ENCODE results near the gene LTBP1. TPM values are rescaled to one million over a fixed set of nuclear protein-coding genes. Genes with fewer than 3 reads are reported as not detected.

Gene LTBP1
- total and polyA plus RNA-seq, 2 donors (not counting 1 experiment from before 2014, with no cell fraction given): 0.69 TPM; not detected in 1

DNA sequence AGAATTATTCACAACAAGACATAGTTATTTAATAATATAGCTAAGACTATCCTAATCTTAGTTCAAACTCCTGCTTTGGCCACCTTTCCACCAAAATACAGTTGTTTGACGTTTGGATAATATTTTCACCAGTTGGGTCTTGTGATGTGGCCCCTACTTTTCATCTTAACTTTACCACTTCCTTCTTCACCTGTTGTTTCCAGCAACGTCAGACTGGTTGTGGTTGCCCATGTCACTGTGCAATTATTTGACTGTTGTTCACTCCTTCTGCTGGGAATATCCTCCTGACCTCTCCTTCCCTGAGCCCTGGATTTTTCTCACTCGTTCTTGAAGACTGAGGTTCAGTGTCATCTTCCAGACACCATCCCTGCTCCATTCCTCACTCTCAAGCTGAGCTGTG lies 397.5 kb downstream of the LTBP1 start:
- no peak for ATAC-seq (ENCODE audit: low read depth)
- POLR2A ChIA-PET: no interaction called here

DNA sequence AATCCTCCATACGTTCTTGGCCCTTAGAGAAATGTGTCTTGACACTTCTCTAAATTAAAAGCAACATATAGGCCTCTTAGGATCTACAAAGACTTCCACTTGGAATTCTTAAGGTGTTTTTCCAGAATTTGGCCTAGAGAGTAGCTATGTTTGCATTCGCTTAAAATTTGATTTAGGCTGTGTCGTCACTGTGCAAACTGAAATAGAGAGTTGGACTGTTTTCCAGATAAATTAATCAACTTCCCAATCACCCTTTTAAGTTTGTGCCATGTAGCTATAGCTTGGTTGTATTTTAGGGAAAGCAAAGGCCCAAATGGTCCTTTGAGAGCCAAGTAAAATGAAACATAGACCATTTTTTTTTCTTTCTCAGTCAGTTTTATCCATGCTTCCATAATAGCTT lies 401.1 kb downstream of the LTBP1 start:
- POLR2A ChIA-PET: no interaction called here
- no peak overlapping the region for H3K4me3 Mint-ChIP-seq
- no peak overlapping the region for H3K9ac ChIP-seq (ENCODE audit: low read length)
- H3K4me1 ChIP-seq (ENCODE audit: control insufficient read depth in 2 of 2, insufficient read depth in 2 of 2, low read length in 2 of 2): no peaks in the 10 kb centered on the region
- H3K4me2 ChIP-seq (replicated peaks; ENCODE audit: low read depth, low read length, poor library complexity, severe bottlenecking): no peak overlapping the region
- no peaks in the 10 kb centered on the region for H3K9me3 Mint-ChIP-seq (ENCODE audit: insufficient read depth)
- DNase-seq (no peak), ATAC-seq (ENCODE audit: low read depth) (no peak)
- no peak overlapping the region for H3K27ac Mint-ChIP-seq
- no peak overlapping the region for H2AFZ ChIP-seq (ENCODE audit: insufficient read depth, low read depth, low read length, poor library complexity, severe bottlenecking)
- CTCF ChIA-PET: no interaction called here
- TF ChIP-seq, protein P1, sequence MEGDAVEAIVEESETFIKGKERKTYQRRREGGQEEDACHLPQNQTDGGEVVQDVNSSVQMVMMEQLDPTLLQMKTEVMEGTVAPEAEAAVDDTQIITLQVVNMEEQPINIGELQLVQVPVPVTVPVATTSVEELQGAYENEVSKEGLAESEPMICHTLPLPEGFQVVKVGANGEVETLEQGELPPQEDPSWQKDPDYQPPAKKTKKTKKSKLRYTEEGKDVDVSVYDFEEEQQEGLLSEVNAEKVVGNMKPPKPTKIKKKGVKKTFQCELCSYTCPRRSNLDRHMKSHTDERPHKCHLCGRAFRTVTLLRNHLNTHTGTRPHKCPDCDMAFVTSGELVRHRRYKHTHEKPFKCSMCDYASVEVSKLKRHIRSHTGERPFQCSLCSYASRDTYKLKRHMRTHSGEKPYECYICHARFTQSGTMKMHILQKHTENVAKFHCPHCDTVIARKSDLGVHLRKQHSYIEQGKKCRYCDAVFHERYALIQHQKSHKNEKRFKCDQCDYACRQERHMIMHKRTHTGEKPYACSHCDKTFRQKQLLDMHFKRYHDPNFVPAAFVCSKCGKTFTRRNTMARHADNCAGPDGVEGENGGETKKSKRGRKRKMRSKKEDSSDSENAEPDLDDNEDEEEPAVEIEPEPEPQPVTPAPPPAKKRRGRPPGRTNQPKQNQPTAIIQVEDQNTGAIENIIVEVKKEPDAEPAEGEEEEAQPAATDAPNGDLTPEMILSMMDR (IDR thresholded peaks at IDR 0.05): no peak
- TF ChIP-seq EZH2 (IDR thresholded peaks at IDR 0.05; ENCODE audit: borderline replicate concordance, insufficient read depth, low read depth, low read length, poor library complexity, severe bottlenecking): no peak
- no peak overlapping the region for H3K4me3 ChIP-seq (ENCODE audit: control extremely low read depth in 1 of 5, extremely low read depth in 1 of 5, insufficient read depth in 1 of 5, low read depth in 2 of 5, low read length in 4 of 5)
- no peaks in the 10 kb centered on the region for H4K20me1 ChIP-seq (ENCODE audit: control insufficient read depth, insufficient read depth, low read length, poor library complexity, severe bottlenecking)
- H3K27ac ChIP-seq (ENCODE audit: low read length in 2 of 2): no peak overlapping the region
- no peaks in the 10 kb centered on the region for H3K36me3 ChIP-seq (replicated peaks in 1 of 2; ENCODE audit: control extremely low read depth in 1 of 2, control insufficient read depth in 1 of 2, extremely low read depth in 1 of 2, insufficient read depth in 2 of 2, low read length in 1 of 2)
- peaks cover 3% of the 10 kb centered on the region for H3K4me1 Mint-ChIP-seq
- H3K9me3 ChIP-seq (ENCODE audit: control extremely low read depth in 1 of 3, control insufficient read depth in 2 of 3, insufficient read depth in 1 of 3, low read length in 2 of 3): no peaks in the 10 kb centered on the region
- no CpG with 5 or more reads among the region's 3 CpGs for WGBS (ENCODE audit: insufficient coverage)
- no peaks in the 10 kb centered on the region for H3K27me3 ChIP-seq (replicated peaks in 1 of 4; ENCODE audit: control extremely low read depth in 1 of 4, control insufficient read depth in 3 of 4, insufficient read depth in 4 of 4, low read length in 3 of 4)
- intact Hi-C loops (cut with micrococcal nuclease): no loop called here
- H3K27me3 Mint-ChIP-seq: no peaks in the 10 kb centered on the region
- H3K79me2 ChIP-seq (ENCODE audit: control insufficient read depth, insufficient read depth, low read length): no peaks in the 10 kb centered on the region

More for the DNA sequence above, 397.5 kb downstream of the LTBP1 start:
- Histone ChIP-seq H2AFZ (ENCODE audit: insufficient read depth, low read depth, low read length, poor library complexity, severe bottlenecking) (no peak overlapping the region), H3K9ac (ENCODE audit: low read length) (no peak overlapping the region), H4K20me1 (ENCODE audit: control insufficient read depth, insufficient read depth, low read length, poor library complexity, severe bottlenecking) (no peaks in the 10 kb centered on the region), H3K9me3 (ENCODE audit: control extremely low read depth in 1 of 3, control insufficient read depth in 2 of 3, insufficient read depth in 1 of 3, low read length in 2 of 3) (no peaks in the 10 kb centered on the region), H3K4me3 (ENCODE audit: control extremely low read depth in 1 of 5, extremely low read depth in 1 of 5, insufficient read depth in 1 of 5, low read depth in 2 of 5, low read length in 4 of 5) (no peak overlapping the region), H3K27ac (ENCODE audit: low read length in 2 of 2) (no peak overlapping the region), H3K36me3 (replicated peaks in 1 of 2; ENCODE audit: control extremely low read depth in 1 of 2, control insufficient read depth in 1 of 2, extremely low read depth in 1 of 2, insufficient read depth in 2 of 2, low read length in 1 of 2) (no peaks in the 10 kb centered on the region), H3K4me2 (replicated peaks; ENCODE audit: low read depth, low read length, poor library complexity, severe bottlenecking) (no peak overlapping the region), H3K4me1 (ENCODE audit: control insufficient read depth in 2 of 2, insufficient read depth in 2 of 2, low read length in 2 of 2) (no peaks in the 10 kb centered on the region), H3K79me2 (ENCODE audit: control insufficient read depth, insufficient read depth, low read length) (no peaks in the 10 kb centered on the region), H3K27me3 (replicated peaks in 1 of 4; ENCODE audit: control extremely low read depth in 1 of 4, control insufficient read depth in 3 of 4, insufficient read depth in 4 of 4, low read length in 3 of 4) (no peaks in the 10 kb centered on the region)
- TF ChIP-seq EZH2 (IDR thresholded peaks at IDR 0.05; ENCODE audit: borderline replicate concordance, insufficient read depth, low read depth, low read length, poor library complexity, severe bottlenecking): no peak
- TF ChIP-seq, protein P1 (IDR thresholded peaks at IDR 0.05): no peak
- H3K27me3 Mint-ChIP-seq: peaks cover 6% of the 10 kb centered on the region
- H3K27ac Mint-ChIP-seq: no peak overlapping the region
- H3K4me3 Mint-ChIP-seq: no peak overlapping the region
- peaks cover 3% of the 10 kb centered on the region for H3K4me1 Mint-ChIP-seq
- H3K9me3 Mint-ChIP-seq (ENCODE audit: insufficient read depth): no peaks in the 10 kb centered on the region
- CTCF ChIA-PET: no interaction called here
- 55% methylated on average over 2 of the region's 3 CpGs for WGBS (ENCODE audit: insufficient coverage)
- intact Hi-C loops (cut with micrococcal nuclease): no loop called here
- DNase-seq: no peak
